NCI-H2107 treated with DMSO at 0.1 percent for 48 hours (cell line): ENCODE measurements around the gene NEK8.

ENCODE experiments used
- DNase-seq: peaks from one replicate; lab custom pipeline; 2025; ENCODE audit not compliant: unreplicated experiment; lab: John Stamatoyannopoulos, UW

The NEK8 gene

GRCh38 chr17:28728364-28729200 is at the start of gene NEK8:
Gene NEK8 (plus strand): TSS chr17:28728788. CDS start chr17:28728814, 26 bp downstream.
- DNase-seq, result peak; percentile 85

DNA sequence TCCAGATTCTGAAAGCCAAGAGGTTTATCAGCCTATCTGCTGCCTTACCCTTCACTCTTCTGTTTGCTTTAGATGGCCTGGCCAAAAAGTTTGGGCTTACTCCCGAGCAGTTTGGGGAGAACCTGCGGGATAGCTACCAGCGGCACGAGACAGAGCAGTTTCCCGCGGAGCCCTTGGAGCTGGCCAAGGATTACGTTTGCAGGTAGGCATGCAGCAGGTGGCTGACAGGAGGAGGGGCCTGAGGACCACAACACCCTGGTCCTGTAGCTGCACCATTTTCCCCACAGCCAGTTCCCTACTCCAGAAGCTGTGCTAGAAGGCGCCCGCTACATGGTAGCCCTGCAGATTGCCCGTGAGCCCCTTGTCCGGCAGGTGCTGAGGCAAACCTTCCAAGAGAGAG is 45.9 kb upstream of the NEK8 start:
- DNase-seq, result no peak

DNA sequence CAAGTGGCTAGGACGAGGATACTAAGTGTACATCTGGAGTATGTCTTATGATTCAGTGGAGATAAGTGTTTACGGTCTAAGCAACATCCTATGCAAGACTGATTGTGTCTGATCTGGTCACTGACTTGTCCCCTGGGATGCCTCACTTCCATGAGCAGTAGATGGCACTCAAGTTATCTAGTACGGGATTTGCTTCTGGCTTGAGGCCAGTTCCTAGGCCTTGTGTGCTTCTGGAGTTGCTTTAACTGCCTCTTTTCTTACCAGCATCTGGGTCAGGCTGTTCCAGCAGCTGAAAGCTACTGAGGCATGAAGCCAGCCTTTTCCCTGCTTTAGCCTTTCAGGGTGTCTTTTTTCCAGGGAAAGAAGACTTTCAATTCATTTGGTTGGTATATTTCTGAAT is 43.6 kb upstream of the NEK8 start:
- peak; percentile 8 for DNase-seq

- DNase-seq, result no peak
Measured at GRCh38 chr17:28685366-28685765, 43.2 kb upstream of the NEK8 start.

GRCh38 chr17:28686296-28686695 is 42.3 kb upstream of the NEK8 start:
- no peak for DNase-seq

- DNase-seq, result no peak
Measured at GRCh38 chr17:28688481-28688880, 40.1 kb upstream of the NEK8 start.

DNA sequence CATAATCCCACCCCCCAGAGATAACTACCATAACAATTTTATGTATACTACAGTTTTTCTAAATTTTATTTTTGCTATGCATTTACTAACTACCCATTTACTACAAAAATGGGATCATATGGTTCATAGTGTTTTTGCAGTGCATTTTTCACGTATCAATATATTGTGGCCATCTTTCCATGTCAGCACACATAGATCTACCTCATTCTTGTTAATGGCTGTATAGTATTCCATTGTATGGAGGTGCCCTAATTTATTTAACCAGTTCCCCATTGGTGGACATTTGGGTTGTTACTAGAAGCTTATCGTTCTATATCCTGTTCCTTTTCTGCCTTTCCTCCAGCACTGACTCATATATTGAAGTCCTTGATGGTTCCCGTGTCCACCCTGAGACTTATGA is 39.6 kb upstream of the NEK8 start:
- DNase-seq, result no peak

- DNase-seq, result no peak
Measured at GRCh38 chr17:28693869-28694268, 34.7 kb upstream of the NEK8 start.

- DNase-seq, result no peak
Measured at GRCh38 chr17:28698253-28698941, 30.2 kb upstream of the NEK8 start.

GRCh38 chr17:28700278-28700677 is 28.3 kb upstream of the NEK8 start:
- DNase-seq, result no peak

GRCh38 chr17:28700830-28701492 is 27.6 kb upstream of the NEK8 start:
- no peak for DNase-seq

GRCh38 chr17:28702026-28702751 is 26.4 kb upstream of the NEK8 start:
- DNase-seq, result no peak

DNA sequence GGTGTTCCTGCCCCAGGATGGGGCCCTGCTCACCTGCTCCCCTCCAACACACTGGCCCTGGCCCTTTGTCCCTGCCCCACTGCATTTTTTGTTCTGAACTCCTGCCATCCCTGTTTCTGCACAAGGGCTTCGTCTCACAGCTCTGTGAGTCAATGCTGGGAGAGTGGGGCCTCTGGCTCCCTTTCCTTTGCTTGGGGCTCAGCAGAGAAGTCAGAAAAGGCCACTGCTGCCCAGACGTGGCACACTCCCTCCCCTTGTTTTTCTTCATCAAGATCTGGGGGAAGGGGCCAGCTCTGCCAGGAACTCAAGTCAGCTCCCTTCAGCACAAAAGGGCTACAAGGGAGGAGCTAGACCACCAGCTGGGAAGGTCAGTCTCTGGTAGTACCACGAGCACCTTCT is 25.8 kb upstream of the NEK8 start:
- no peak for DNase-seq

DNA sequence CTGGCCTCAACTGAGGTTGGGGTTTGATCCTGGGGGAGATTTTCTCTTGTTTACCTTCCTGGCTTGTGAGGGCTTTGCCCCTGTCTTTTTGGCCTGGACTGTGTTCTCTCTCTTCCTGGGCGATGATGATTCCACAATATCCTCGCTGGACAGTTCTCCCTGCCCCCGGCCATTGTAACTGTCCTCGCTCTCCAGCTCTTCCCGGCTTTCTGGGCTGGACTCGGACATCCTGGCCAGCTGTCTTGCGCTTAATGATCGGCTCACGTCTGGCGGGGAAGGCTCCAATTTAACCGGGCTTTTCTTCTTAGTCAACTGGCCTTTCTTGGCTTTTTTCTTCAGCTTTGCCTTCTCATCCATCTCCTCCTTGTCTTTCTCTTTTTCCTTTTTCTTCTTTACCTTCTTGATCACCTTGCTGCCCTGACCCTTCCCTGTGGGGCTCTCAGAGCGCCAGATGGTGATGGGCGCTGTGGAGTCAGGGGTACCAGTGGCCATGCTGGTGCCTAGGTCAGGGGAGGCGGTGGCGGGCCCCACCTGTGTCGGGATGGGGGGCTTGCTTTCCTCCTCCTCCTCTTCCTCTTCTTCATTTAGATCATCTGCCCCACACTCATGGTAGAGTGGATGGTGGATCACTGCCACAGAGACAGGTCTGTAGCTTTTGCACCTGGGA is 24.9 kb upstream of the NEK8 start:
- no peak for DNase-seq

DNA sequence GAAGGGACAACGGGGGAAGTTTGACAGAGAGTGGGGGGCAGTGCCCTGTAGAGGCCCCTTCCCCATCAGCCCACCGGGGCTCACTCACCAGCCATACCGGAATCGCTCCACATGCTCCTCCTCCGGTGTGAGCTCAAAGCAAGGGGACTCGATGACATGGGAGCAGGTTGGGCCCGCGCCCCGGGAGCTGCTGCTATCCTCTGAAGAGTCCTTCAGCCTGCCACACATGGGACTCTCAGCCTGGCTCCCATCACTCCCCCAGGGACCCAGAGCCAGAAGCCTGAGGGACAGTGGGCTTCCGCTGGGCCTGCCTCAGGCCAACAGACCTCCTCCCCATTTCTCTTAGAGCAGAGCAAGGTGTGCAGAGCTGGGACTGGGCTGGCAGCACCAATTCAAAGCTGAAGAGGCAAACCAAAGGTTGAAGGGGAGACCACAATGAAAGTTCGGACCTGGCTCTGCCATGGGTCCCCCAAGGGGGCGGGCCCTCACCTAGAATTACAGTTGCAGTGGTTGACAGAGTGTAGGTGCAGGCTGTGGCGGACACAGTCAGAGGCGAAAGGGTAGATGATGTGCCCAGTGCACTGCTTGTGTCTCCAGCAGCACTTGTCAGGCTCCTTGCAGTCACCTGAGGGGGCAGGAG is 24.2 kb upstream of the NEK8 start:
- DNase-seq, result no peak

DNA sequence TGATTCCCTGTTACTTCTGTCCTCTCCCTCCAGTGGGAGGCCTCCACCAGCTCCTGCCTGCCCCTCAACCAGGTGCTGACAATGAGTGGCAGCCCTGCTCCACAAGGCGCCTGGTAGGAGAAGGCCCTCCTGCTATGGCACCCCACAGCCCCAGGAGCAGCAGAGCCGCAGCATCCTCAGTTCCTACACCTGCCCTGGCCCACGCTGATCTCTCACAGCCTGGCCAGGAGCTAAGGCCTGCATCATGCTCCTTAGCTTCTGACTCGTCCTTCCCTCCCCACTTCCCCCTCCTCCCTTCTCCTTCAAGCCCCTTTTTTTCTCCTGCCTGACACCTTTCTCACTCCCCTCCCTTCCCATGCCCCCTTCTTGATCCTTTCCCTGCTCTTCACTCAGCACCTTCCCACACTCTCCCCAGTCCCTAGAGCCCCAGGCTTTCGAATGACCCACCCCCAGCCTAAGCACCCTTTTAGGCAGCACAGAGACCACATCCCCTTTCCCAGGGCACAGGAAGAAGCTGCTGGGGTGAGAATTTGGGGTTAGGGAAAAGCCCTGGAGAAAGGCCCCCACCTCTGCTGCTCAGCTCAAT is 23.4 kb upstream of the NEK8 start:
- DNase-seq, result no peak

DNA sequence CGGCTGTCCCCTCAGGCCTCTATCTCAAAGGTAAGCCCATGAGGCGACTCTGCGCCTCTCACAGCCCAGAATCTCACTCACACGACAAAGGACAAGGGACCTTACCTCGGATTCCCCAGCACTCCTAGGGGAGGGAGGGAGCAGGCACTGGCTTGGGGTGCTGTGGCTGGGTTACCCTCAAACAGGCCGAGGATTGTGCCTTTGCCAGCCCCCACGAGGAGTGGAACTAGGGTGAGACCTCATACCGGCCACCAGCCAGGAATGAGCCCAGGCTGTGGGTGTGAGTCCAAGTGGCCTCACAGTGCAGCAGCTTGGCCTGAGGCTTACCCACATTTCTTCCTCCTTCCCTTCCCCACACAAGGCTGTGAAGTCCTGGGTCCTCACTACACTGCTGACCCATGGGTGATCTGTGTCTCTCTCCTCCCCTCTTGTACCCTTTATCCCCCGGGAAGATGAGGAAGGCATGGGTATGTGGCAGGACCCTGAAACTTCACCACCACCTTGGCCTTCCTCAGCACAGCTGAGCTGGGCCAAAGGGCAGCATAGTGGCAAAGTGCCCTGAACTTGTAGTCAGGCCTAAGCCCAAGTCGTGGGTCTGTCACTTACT is 22.8 kb upstream of the NEK8 start:
- no peak for DNase-seq

DNA sequence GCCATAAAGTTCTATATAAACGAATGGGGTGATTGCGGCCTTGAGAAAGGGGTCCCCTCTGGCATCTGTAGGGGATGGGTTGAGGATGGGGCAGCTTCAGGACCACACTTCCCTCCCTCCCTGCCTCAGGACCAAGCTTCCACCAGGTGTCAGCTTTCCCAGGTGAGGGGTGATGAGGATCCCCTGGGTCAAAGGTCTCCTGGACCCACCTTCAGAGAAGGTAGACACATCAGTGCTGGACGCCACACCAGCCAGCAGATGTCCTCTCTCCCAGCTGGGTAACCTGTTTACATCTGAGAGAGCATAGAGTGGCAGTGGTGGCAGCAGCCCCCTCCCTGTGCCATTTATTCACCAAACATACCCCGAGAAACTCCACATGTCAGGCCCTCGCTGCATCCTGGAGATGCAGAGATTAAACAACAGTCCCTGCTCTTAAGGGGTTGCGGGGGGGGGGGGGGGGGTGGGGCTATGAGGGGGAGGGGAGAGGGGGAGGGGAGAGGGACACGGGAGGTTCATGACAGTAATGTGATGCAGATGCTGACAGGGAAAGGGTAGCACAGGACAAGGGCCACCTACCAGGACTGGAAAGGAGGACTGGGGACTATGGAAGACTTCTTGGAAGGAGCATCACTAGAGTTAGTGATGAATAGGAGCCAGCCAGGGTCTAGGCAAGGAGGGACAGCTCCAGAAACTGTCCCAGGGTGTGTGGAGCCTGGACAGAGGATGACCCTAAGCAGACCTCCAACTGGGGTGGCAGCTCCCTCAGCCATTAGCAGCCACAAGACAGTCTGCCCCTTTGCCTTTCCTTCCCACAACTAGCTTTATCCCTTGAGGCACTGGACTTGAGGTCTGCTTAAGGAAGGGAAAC is 21.9 kb upstream of the NEK8 start:
- DNase-seq, result no peak

DNA sequence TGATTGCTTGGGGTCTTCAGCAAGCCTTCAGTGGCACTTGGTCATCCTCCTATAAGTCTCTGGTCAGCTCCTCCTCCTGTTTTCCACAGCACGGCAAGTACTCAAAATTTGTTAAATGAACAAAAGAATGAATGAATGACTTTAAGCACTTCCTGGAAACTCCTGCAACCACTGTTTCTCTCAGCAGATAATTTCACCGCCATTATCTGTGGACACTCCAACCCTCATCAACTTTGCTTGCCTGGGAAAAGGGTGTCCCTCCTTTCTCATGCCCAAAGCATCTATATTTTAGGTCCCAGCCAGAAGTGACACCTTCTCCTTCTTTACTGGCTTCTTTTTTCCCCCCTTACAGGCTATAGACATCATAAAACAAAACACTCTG is 21.3 kb upstream of the NEK8 start:
- no peak for DNase-seq
